Posterior vena cava (tissue), 2 donors: ENCODE measurements around the gene SLC23A3. TPM values are rescaled to one million over a fixed set of nuclear protein-coding genes. Genes with fewer than 3 reads are reported as not detected.

Source experiments
- DNase-seq: peaks from one replicate; pipeline ENCODE4 v3.0.0-alpha.2; 2020; ENCODE audit warnings: low spot score
- intact Hi-C, 2 donors: fragments of 100-400 bp; cut with DNase I; formaldehyde crosslinking; loops; one replicate each; pipeline versions ENCODE4 v1.14.1 to v1.14.2; 2022 to 2023
- total RNA-seq, 2 donors: library from RNA; stranded (reverse); fragmentation: NEBNext Ultra II Directional; extraction: Animal tissue kit (Norgen Biotek cat#: 25700); gene quantifications; one replicate each; pipeline ENCODE4 v1.2.1, GENCODE V29; 2021
- donor health status: DM: yes; HTN: yes; CAD: no.
- donor health status: DM: yes; HTN: yes; CAD: no.

Gene SLC23A3
- total RNA-seq, 2 donors from 2014 or later: 0.71 to 2.1 TPM

DNA sequence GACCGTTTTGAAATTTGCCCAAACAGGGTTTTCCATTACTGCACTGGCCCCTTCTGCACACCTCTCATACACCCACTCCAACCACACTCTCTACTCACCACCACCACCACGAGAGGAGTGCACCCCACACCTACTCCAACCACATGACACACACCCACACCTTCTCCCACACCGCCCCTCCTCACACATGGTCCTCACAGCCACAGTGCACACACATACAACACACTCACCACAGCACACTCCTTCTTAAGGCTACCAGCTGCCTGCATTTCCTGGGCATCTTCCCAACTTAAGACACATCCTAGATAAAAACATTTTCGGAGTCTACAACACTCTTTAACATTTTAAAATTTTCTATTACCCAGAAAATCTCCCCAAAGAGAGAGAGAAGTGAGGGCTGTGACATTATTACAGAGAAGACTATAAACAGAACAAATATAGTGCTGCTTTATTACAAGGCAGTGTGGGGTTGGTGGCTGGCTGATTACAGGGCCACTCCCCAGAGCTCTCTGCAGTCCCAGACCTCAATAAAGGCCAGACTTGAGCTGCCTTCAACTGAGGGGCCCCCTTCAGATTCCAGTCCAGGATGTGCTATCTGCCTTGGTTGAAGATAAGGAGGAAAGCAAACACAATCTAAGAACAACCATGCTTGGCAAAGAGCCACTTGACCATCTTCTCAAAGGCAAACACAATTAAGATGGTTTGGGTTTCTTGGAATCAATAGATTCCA is 45.3 kb downstream of the SLC23A3 start:
- DNase-seq: no peak
- intact Hi-C loops: no loop called here

DNA sequence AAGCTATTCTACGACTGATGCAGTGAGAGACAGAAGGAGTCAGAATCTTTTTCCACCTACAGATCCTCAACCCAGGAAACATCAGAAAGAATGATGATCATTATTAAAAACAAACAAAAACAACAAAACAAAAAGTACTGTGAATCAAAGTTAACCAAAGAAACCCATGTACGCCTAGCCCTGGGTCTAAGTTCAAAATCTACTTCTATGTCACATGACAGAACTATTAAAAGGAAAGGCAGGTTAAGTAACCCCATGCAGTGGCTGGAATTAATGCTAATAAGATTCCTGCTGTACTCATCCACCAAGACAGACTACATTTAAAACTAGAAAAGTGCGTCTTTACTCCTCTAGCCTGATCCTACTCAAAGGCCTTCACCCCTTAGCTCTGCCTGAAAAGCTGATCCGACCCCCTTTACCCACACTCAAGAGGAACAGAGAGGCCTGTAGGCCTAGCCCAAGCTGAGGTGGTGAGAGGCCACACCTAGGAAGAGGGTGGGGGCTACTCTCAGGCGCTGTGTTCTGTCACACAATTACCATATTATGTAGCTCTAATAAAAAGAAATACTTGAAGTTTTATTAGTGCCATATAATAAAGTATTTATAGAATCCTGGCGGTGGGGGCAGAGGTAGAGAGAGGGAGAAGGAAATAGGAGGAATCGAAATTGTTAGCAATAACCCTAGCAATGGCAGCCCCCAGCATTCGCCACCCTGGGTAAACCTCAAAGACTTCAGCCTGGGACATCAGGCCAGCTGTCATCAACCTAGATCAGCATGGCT is 46.3 kb downstream of the SLC23A3 start:
- DNase-seq: no peak
- intact Hi-C loops: no loop called here

DNA sequence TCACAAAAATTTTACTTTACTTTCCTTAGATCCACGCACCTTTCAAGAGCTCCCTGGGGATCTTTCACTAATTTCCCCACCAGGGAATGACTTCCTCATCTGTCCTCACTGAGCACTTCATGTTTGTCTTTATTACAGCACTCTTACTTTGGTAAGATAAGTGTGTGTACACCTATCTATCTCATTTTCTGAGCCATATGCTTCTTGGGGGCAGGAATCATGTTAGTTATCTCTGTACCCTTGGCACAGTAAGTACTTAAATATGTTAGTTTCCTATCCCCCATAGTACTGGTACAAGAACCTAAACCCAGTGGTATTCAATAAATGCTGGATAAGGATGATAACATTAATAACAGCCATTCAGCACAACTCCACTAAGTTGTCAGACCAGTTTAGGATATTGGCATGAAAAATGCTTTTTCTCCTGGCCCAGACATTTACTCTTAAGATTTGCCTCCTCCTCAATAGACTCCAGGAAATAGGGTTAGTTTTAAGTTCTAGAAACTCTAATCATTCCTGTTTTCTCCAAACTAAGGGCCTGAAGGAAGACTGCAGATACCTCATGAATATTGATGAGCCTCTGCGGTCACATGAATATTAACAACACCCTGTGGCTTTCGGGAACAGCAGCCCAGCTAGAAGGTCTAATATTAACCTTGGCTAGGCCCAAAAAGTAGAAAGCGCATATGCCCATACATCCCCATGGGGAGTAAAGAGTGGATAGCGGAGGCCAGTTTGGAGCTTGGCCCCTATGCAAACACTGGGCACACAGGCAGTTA is 47.4 kb downstream of the SLC23A3 start:
- no peak for DNase-seq
- intact Hi-C loops: no loop called here

DNA sequence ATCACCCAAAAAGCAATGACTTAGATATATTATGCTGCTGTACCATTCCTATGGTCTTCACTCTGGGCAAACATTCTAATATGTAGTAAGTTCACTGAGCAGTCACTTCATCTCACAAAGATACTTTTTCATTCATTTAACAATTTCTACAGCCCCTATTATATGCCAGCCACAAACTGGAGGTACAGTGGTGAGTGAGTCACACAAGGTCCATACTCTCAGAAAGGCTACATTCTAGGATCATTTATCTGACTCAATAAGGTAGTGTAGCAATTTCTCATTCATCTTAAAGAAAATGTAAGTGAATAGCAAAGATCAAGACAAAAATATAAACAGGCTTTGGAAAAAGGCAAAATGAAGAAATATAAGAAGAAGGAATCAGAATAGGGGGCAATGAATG is 49.7 kb downstream of the SLC23A3 start:
- DNase-seq: no peak
- intact Hi-C loops: no loop called here

DNA sequence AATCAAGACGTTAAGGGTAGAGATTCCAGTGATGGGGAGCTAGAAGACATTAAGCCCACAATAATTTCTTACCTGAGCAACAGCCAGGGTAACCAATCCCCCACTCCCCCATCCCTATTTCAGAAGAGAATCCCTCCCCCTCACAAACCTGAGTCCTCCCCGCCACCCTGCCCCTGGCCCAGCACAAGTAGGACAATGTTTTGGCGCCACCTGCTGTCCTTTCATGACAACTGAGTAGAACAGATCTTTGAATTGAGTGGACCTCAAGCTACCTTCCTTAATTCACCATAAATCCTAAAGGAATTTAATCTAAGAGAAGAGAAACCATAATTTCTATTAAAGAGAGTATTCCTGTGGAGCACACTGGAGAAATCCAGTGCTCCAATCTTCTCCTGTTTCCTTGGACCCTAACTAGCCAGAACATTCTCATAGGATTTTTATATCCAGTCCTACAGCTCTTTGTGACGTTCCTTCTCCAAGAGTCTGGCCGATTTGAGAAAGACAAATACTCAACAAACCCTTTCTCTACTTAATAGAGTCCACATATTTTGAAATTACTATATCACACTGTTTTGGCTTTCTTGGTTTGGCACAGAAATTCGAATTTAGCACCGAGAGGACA is 50.3 kb downstream of the SLC23A3 start:
- intact Hi-C loops: no loop called here
- DNase-seq: no peak

DNA sequence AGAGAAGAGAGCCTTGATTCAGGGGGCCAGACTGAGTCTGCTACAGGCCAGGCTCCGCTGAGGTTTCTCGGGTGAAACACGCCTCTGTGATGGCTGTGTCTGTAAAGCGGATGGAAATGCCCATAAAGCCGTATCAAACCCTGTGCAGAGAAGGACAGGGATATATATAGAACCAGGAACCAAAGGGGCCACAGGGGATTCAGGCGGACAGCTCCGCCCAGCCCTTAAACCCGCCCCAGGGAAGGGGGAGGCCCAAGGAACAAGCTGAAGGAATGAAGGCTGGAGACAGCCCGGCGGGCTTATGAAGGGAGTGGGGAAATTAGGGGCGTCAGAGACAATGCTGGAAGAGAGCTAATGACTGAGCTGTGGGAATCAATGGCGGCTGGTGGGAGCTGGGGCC is 51.3 kb downstream of the SLC23A3 start:
- no peak for DNase-seq
- intact Hi-C loops: no loop called here

DNA sequence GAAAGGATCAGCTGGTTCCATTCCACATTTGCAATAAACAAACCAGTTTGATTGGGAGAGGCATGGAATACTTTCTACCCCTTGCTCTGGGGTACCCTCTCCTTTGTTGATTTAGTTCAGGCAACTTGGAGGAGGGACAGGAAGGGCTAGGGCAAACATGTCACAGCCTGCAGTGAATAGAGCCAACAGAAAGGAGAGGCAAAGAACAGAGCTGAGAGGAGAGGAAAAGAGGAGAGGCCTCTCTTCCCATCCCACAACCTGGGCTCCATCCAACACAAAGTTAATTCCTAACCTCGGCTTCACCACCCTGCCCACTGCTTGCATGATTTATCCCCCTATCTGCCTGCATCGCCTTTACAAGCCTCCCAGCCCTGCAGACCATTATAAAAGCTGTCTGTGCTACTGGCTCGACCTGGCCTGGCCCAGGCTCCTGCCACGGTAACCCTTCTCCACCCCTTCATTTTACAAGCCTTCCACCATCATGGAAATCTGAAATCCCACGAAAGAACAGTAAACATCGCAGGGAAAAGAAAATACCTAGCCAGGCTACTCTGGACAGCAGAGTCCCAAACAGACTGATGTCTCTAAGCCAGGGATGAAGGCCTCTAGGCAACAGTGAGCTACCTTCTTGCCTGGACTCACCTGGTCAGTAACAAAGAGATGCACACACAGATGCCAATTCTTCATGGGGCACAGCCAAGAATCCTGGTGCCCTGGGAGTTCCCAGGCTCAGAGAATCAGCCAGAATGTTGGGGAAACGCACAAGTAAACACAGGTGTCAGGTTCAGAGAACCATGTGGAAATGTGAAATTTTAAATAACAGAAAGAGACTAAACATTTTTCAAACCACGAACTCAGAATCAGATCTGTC is 52.8 kb downstream of the SLC23A3 start:
- DNase-seq: no peak
- intact Hi-C loops: no loop called here

DNA sequence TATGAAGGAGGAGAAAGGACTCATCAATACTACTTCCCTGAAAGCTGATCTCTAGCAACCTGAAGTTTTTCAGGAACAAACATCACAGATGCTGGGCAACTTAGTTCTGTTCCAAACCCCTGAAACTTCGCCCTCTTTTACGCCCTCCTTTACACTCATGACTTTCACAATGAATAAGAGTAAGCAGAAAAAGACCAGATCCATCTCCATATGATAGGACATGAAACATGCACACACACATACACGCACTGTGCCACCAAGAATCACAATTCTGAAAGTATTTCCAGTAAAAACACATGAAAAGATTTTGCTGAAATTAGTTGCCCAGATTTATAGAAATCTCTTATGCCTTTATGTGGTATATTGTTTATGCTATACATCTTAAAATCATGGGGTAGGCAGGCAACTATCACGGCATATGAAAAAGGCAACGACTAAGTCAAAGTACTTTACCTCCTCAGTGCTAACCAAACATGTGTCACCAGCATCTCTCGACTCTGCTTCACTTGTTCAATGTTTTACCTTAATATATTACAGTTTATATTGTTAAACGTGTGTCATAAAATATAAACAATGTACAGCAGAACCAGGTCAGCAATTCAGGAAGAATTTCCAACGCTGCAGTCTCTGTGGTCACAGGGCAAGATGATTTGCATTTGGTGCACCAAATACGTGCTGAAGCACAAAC is 57.0 kb downstream of the SLC23A3 start:
- DNase-seq: no peak
- intact Hi-C loops: no loop called here

DNA sequence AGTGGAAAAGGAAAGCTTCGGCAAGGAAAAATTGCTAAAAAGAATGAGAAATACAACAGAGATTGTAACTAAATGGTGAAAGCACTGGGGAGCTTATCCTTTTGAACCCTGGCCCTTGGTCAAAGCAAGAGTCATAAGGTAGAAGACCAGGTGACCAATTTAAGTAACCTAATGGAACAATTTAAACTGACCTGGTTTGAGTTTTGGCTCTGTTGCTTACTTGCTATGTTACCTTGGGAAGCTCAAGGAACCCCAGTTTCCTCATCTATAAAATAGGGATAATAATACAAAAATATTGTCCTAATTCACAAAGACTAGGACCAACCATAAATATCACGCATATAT is 57.8 kb downstream of the SLC23A3 start:
- intact Hi-C loops: no loop called here
- no peak for DNase-seq

Other genes starting within 250 kb of the SLC23A3 start
- gene CDK5R2, start 210.4 kb downstream of the SLC23A3 start, total RNA-seq: not detected
- not detected for gene FEV, start 184.8 kb downstream of the SLC23A3 start, total RNA-seq
- gene CRYBA2, start 176.6 kb downstream of the SLC23A3 start, total RNA-seq: not detected
- gene CFAP65, start 128.5 kb downstream of the SLC23A3 start, total RNA-seq: not detected
- not detected for gene IHH, start 109.1 kb downstream of the SLC23A3 start, total RNA-seq
- gene NHEJ1, start 9.2 kb downstream of the SLC23A3 start, total RNA-seq: 10 to 100 TPM in 1 of 2 donors, 1 to 10 TPM in 1; 8.9 to 11.6 TPM
- gene CNPPD1, start 6.9 kb upstream of the SLC23A3 start, total RNA-seq: 10 to 100 TPM; 46.7 to 49.2 TPM
- 10 to 100 TPM; 54.4 to 56.8 TPM for gene RETREG2, start 8.2 kb upstream of the SLC23A3 start, total RNA-seq
- 10 to 100 TPM; 33.8 to 34.7 TPM for gene ZFAND2B, start 36.8 kb upstream of the SLC23A3 start, total RNA-seq
- gene ABCB6, start 48.9 kb upstream of the SLC23A3 start, total RNA-seq: 10 to 100 TPM; 16.0 to 24.2 TPM
- gene ATG9A, start 59.6 kb upstream of the SLC23A3 start, total RNA-seq: 10 to 100 TPM; 28.5 to 38.5 TPM
- gene ANKZF1, start 59.8 kb upstream of the SLC23A3 start, total RNA-seq: 10 to 100 TPM; 11.5 to 24.2 TPM
- 1 to 10 TPM; 5.3 to 7.5 TPM for gene GLB1L, start 75.4 kb upstream of the SLC23A3 start, total RNA-seq
- gene STK16, start 75.5 kb upstream of the SLC23A3 start, total RNA-seq: 10 to 100 TPM; 15.8 to 16.5 TPM
- not detected for gene TUBA4B, start 83.2 kb upstream of the SLC23A3 start, total RNA-seq
- gene TUBA4A, start 83.9 kb upstream of the SLC23A3 start, total RNA-seq: 10 to 100 TPM; 25.6 to 25.9 TPM
- 10 to 100 TPM; 42.0 to 45.7 TPM for gene DNAJB2, start 109.3 kb upstream of the SLC23A3 start, total RNA-seq
- gene PTPRN, start 139.4 kb upstream of the SLC23A3 start, total RNA-seq: not detected
- gene RESP18, start 162.7 kb upstream of the SLC23A3 start, total RNA-seq: not detected
- 10 to 100 TPM; 41.9 to 44.0 TPM for gene DNPEP, start 217.9 kb upstream of the SLC23A3 start, total RNA-seq
- gene DES, start 248.3 kb upstream of the SLC23A3 start, total RNA-seq: 1,000 to 10,000 TPM; 6,561 to 7,652 TPM